ENCODE data around the gene PARD3.

Gene PARD3

DNA sequence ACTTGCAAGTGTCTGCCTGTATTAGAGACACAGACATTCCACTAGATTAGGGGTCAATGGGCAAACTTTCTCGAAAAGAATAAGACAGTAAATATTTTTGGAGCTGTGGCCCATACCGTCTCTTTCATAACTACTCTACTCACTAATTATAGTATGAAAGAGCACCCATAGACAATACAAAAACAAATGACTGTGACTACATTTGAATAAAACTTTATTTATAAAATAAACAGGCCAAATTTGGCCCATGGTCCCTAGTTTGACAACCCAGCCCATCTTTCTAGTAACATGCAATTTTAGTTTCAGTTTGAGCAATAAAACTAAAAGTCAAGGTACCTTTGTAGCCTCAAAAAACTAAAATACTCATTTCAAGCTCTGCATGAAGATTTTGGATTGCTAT is 294.6 kb downstream of the PARD3 start:
- FAIRE-seq (peak; percentile 11), DNase-seq (ENCODE audit: insufficient read length, low spot score) (no peak)

DNA sequence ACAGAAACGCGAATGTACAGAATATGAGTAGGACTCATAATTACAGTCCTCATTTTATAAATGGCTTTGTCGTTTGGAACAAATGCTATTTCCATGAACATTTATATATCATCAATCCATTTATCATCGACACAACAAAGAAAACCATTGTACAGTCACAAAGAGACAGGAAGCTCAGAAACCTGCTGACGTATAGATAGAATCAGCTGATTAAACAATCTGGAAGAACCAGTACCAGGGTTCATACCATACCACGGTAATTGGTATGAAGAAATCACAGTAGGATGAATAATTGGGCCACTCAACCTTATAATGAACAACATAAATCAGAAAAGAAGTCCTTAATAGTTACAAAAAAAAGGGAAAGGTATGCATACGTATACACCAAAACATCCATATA is 295.0 kb downstream of the PARD3 start:
- no peak for DNase-seq (ENCODE audit: insufficient read length, low spot score)
- no peak for FAIRE-seq

DNA sequence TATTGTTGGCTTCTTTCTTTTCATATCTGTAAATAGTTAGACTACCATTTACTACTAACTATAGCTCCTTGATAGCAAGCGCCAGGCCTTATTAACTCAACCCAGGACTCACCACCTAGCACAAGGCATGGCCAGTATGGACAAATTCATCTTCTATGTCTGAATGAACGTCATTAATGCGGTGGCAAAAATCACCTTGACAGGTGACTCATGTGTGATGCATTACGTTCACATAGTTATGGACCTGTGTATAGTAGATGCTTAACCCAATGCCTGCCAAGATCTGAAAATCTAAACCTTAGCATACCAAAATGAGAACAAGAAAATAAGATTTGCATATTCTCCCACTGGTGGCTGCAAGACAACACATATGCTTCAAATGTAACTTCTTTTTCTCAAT is 300.8 kb downstream of the PARD3 start:
- DNase-seq (ENCODE audit: insufficient read length, low spot score) (no peak), FAIRE-seq (peak; percentile 28)

DNA sequence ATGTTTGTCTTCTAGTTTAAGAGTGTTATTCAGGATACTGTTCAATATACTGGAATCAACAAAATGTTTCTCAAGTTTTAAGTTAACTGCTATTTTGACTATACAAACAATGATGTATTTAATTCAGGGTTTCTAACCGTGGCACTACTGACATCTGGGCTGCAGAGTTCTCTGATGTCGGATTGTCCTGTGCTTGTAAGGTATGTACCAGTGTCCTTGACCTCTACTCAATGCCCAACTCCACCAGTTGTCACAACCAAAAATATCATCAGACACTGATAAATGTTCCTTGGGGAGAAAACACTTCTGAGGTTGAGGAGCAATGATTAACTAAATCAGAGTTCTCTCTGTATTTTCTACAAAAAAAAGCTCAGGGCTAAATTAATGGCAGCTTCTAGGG is 301.5 kb downstream of the PARD3 start:
- FAIRE-seq = no peak
- DNase-seq (ENCODE audit: insufficient read length, low spot score) = no peak

DNA sequence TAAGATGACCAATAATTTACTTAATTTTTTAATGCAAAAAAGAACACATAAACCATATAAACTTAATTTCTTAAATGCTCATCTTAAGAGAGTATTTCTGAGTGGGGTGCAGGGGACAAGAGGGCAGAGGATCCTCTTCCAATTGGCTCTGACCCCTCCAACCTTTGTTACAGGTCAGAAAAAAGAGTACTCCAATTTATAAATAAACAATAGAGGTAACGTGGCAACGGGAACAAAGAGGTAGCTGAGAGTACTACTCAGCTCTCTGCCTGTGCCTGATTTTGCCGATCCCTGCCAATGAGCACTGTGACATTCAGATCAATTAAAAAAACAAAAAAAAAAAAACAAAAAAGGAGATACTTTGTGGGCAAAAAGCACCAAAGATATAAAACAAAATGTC is 307.9 kb downstream of the PARD3 start:
- FAIRE-seq (no peak), DNase-seq (ENCODE audit: insufficient read length, low spot score) (no peak)

DNA sequence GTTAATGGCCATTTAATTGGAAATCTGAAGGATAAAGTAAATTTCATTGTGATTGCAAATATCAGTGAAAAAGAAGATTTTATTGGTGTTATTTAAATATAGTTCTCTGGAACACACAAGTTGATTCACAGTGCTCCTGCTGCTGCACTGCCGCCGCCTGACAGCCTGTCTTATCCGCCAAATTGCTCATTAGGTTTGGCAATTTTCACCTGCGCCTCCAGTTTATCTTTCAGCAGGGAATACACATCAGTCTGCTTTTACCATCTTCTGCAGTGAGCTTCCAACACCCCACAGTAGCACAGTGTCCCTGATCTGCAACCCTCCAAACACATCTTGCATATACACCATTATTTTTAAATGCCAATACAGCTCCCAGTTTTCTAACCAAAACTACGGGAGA is 308.3 kb downstream of the PARD3 start:
- DNase-seq (ENCODE audit: insufficient read length, low spot score) (no peak), FAIRE-seq (no peak)

DNA sequence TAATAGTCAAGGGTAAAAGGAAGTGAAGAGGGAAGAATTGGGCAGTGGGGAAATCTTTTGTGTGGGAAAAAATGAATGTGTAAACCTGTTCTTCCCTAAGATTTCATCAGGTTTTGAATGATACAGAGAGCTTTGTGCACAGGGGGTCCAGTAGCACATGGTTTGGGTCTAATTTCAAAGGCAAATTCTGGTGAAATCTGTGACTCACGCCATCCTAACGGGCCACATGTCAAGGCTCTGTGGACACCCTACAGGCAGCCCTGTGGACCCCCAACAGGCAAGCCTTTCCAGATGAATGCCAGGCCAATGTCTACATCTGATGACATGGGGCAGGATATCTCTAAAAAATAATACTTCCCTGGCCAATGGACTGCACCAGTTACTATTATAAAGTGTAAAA is 309.8 kb downstream of the PARD3 start:
- no peak for FAIRE-seq
- no peak for DNase-seq (ENCODE audit: insufficient read length, low spot score)

DNA sequence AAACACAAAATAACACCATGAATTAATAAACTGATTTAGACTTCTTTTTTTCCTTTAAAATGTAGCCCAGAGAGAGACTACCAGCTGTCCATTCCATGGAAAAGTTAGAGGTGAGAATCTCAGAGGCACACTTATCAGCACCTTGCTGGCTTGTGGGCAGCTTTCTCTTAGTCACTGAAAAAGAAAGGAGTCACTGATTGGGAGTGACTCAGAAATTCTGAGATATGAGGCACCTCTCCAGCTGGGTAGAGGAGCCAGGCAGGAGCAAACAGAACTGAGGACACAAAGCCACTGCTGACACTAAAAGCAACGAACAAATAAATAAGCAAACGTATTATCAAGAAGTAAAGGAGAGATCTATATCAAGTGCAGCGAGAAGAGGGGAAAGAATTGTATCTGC is 310.6 kb downstream of the PARD3 start:
- FAIRE-seq = no peak
- no peak for DNase-seq (ENCODE audit: insufficient read length, low spot score)

DNA sequence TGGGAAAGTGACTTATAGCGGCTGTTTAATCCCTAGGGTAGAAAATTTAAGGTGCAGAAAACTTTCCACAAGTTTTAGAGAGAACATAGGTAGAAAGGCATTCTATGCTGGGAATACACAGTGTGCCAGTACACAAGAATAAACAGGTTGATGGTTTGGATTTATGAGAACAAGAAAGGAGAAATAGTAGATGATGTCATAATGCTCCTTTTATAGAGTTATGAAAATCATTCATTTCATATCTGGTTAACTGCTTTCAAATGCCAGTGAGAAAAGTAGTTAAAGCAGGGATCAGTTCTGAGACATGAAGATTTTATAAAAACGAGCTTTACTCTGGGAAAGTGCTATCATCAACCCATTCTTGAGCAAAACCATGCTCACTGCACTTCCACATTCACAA is 311.4 kb downstream of the PARD3 start:
- DNase-seq (ENCODE audit: insufficient read length, low spot score) (no peak), FAIRE-seq (no peak)

DNA sequence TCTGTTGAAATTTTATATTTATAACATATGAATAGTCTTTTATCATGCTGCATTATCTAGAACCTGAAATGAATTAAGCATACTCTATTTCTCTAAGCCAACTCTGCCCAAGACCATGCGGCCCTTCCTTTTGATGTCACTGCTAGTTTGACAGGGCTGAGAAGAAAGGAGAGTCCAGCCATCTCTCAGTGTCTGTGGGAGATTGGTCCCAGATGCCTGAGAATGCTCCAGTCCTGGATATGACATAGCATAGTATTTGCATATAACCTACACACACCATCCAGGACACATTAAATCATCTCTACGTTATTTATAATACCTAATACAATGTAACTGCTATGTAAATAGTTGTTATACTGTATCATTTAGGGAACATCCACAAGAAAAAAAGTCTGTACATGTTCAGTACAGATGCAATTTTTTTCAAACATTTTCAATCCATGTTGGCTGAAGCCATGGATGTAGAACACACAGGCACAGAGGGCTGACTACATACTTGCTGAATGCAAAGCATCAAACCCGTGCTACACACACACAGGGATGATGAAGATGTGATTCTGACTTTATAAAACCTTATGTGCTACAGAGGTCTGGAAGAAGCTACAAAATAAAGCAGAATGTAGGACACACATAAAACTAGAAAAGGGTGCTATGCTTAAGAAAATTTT is 315.4 kb downstream of the PARD3 start:
- FAIRE-seq = no peak
- no peak for DNase-seq (ENCODE audit: insufficient read length, low spot score)

DNA sequence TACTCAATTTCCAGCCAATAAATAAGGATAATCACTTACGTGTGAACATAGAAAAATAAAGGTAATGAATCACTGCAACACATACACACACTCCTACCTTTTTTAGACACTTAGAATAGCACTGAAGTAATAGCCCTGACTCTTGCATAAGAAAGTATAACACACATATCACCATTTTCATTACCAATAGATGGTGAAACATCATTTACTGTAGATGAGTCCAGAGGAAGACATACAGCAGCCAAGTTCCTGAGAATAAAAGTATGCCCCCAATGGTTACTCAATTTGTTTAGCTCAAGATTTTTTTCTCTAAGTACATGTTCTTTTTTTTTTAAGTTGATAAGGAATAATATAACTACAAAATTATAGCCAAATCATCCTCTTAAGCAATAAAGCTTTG is 316.3 kb downstream of the PARD3 start:
- DNase-seq (ENCODE audit: insufficient read length, low spot score) (no peak), FAIRE-seq (no peak)

DNA sequence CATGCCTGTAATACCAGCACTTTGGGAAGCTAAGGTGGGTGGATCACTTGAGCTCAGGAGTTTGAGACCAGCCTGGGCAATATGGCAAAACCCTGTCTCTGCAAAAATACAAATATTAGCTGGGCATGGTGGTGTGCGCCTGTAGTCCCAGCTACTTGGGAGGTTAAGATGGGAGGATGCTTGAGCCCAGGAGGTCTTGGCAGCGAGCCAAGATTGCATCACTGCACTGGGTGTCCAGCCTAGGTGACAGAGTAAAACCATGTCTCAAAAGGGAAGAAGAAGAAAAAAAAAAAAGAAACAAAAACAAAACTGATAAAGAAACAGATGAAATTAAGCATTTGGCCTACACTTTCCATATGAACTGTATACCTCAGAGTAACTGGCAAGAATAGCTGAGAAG is 319.2 kb downstream of the PARD3 start:
- FAIRE-seq (peak; percentile 64), DNase-seq (ENCODE audit: insufficient read length, low spot score) (no peak)

DNA sequence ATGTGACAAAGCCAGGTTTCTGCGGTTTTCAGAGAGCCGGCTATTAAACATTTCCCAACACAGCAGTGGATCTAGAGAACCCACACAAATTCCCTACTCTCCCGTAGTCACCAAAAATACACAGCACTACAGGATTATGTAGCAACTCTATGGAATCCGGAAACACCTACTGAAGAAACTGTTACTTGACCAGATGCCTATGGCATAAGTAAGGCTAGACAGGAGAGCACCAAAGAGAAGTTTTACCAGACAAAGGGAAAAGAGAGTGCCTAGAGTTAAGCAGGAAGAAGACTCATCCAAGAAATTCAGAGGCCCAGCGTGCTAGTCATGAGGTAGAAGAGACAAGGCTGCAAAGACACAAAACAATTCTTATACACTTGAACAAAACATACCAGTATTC is 321.1 kb downstream of the PARD3 start:
- DNase-seq (ENCODE audit: insufficient read length, low spot score) (no peak), FAIRE-seq (no peak)

DNA sequence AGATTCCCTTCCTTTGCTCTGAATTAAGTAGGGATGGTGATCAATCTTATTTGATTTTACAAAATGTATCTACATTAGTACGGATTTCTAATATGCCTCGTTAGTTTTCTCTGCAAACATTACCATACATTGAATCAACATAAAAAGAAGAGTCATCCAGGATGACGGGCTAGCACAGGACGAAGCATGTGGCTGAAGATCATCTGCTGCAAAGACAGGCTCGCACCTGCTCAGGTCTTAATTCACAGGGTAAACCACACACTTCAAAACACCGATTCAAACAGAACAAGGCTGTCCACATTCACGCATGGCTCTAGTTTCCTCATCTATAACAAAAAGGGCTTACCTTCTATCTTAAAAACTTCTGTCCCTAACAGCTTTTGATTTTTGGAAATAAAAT is 323.0 kb downstream of the PARD3 start:
- FAIRE-seq (no peak), DNase-seq (ENCODE audit: insufficient read length, low spot score) (no peak)

DNA sequence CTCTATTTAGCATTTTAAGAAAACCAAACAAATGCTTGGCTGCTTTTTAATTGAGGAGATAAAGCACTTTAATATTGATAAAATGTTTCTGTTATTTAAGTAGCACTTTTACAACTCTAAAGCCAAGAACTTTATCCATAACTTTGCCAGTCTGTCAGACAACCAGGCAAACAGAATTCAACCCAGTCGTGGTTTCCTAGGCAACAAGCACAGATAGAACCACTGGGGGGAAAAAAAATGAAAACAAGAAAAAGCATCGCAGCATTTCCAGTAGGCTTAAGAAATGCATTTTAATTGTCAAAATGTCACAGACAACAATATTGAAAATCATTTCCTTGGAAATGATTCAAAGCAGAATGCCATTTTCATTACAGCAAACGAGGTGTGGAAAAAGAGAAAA is 323.4 kb downstream of the PARD3 start:
- FAIRE-seq = no peak

DNA sequence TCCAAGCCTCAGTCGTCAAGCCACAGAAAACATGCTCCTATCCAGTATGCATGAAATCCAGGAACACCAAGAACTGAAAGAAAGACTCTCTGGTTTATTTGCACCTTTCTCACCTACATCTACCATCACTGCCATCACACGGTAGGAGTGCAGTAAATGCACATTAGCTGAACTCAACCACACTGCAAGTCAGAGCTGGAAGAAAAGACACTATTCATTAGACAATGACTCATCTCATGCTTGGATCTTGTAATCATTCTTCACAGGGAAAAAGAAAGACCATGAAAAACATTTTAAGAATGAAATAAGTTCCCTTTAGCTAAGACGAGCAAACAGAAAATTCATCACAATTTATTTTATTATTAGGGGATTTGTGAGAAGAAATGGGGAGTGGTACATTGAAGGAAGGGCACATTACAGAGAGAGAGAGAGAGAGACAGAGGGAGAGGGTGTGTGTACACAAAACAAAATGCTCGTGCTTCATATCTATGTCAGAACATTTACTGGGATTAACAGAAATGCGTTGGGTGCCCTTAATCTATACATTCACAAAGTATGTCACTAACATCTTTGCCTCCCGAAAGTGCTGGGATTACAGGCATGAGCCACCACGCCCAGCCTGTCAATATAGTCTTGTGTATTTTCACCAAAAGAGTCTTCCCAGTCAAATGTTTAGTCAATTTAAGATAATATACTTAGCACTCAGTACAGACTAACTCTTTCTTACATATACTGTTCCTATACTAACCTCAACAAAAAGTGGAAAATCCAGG is 324.9 kb downstream of the PARD3 start:
- DNase-seq (ENCODE audit: insufficient read length, low spot score) (no peak), FAIRE-seq (no peak)

More for the DNA sequence above, 323.4 kb downstream of the PARD3 start:
- DNase-seq (ENCODE audit: insufficient read length, low spot score) = no peak

DNA sequence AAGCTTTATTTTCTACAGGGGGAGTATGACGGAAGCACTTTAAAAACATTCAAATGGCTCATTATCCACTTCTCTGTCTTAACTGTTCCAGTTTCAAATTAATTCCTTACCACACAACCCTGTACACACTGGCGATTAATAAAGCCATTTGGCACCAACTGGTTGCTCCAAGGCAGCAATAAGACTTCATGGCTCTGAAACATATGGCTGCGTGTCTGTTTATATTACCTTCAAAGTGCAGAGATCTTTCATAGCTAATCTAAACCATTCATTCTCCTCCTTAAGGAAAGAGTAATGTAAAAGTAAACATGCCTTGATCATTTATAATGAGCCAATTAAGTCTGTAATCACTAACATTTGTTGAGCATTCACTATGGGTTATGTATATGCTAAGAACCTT is 325.7 kb downstream of the PARD3 start:
- DNase-seq (ENCODE audit: insufficient read length, low spot score) (no peak), FAIRE-seq (no peak)

DNA sequence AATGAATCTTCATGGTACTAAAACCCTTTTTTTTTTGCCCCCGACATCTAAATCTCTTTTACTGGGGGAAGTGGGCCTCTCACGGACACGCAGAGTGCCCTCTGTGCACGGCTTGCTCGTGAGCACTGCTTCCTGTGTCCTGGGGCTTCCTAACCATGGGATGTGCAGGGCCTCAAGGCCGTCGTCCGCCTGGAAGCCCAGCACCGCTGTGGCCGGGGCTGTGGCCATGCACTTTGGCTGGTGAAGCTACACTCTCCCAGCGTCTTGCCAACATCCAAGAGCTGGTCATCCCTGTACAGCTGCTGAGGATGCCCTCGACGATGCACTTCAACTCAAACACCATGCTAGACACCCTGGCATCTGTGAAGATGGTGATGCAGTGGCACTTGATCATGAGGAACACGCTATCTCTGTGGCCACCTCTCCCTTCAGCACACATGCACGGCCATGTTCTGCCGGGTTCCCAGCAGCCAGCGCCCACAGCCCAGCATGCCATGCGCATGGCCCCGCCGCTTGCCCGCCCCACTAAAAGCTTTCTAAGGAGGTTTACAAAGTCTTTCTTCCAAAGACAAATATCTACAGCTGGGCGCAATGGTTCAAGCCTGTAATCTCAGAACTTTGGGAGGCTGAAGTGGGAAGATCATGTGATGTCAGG is 326.5 kb downstream of the PARD3 start:
- no peak for DNase-seq (ENCODE audit: insufficient read length, low spot score)
- FAIRE-seq = no peak

DNA sequence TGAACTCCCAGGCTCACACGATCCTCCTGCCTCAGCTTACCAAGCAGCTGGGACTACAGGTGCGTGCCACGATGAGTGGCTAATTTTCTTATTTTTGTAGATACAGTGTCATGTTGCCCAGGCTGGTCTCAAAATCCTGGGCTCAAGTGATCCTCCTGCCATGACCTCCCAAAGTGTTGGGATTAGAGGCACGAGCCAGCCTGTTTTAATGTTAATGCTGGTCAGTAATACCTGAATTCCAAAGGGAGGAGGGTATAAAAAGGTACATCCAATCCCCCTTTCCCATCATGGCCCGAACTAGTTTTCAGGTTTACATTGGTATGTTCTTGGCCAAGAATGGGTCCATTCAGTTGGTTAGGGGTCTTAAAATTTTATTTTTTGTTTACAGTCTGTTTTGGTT is 329.1 kb downstream of the PARD3 start:
- no peak for FAIRE-seq
- DNase-seq (ENCODE audit: insufficient read length, low spot score) = no peak

DNA sequence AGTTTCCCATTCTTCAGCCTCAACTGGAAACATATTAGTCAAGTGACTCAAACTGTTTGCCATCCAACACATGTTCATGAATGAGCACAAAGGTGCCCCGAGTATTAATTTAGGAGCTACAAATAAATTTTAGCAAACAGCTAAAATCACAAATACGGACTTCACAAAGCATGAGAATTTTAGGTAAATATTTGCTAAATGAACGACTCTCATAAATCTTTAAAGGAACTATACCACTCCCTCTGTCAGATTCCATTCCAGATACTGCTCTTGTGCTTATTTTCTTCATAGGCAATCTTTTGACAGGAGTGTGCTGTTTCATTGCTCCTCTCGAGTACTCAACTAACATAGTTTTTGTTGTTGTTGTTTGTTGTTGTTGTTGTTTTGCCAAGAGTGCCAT is 330.9 kb downstream of the PARD3 start:
- DNase-seq (ENCODE audit: insufficient read length, low spot score) (no peak), FAIRE-seq (no peak)

DNA sequence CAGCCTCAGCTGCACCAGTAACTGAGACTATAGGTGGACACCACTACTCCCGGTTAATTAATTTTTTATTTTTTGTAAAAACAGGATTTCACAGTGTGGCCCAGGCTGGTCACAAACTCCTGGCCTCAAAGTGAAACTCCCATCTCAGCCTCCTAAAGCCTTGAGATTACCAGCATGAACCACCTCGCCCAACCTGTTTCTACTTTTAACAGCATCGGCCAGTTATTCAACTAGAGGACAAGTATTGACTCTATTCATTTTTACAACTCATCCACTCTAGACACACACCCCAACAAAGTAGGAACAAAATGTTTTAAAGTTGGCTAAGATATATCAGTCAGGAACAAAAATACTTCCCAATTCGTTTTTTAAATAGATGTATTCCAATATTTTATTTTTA is 334.8 kb downstream of the PARD3 start:
- DNase-seq (ENCODE audit: insufficient read length, low spot score) = no peak

DNA sequence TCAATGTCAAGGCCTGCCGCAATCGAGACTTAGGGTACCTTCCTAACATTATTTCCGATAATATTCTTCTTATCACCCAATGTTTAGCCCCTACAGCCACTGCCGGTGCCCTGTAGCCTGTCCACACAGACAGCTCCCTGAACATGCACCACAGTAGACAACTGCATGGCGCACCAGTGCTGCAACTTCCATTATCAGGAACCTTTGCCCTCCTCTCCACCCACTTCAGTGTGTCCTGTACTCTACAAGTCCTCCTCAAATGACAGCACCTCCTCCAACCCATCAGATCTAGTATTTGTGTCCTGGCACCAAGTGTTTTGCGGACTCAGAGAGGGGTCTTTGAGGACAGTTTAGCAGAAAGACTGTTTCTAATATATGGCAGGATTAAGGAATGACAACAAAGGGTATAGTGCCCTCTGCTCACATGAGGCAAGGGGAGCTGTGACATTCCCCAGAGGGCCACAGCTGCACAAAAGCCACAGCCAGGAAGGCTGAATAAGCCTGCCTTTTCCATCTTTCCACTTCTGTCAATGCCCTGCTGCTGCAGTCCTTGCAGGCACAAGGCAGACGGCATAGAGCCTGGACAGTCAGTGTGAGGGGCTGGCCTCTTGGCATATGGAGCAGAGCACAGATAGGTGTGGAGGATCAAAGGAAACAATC is 335.4 kb downstream of the PARD3 start:
- FAIRE-seq (no peak), DNase-seq (ENCODE audit: insufficient read length, low spot score) (no peak)

More for the DNA sequence above, 334.8 kb downstream of the PARD3 start:
- no peak for FAIRE-seq
